H1 (cell line): Measurements from ENCODE around the gene RAB40C. TPM values are rescaled to one million over a fixed set of nuclear protein-coding genes. Genes with fewer than 3 reads are reported as not detected.

ENCODE experiments used
- KDM1A ChIP-seq: fragments of 200-600, 300-600 bp; sonication (generic); IDR thresholded peaks from 2 replicates; pipeline ENCODE4 v1.7.1; 2016; ENCODE audit warnings: mild to moderate bottlenecking, low read length, borderline replicate concordance
- KDM4A ChIP-seq: IDR thresholded peaks from one replicate; pipeline ENCODE4 v1.7.1; 2012; ENCODE audit warnings: low read depth, mild to moderate bottlenecking, moderate library complexity, low read length, inconsistent platforms; ENCODE audit not compliant: severe bottlenecking
- RBBP5 ChIP-seq: IDR thresholded peaks from 2 replicates; pipeline ENCODE4 v1.7.1; 2012; ENCODE audit warnings: low read depth, mild to moderate bottlenecking, inconsistent platforms, low read length, moderate library complexity, borderline replicate concordance
- SP2 ChIP-seq: IDR thresholded peaks from 2 replicates; pipeline ENCODE4 v1.6.1; 2012; ENCODE audit warnings: mild to moderate bottlenecking, low read length, inconsistent platforms
- SUZ12 ChIP-seq: fragments of 200-600 bp; sonication (generic); IDR thresholded peaks from 2 replicates; pipeline ENCODE4 v1.6.1; 2012; ENCODE audit warnings: mild to moderate bottlenecking, inconsistent platforms, low read length, moderate library complexity, mixed read lengths
- TBP ChIP-seq: IDR thresholded peaks from 2 replicates; pipeline ENCODE4 v1.6.1; 2011; ENCODE audit warnings: low read depth, low read length, improper control_type of control experiment
- TEAD4 ChIP-seq: IDR thresholded peaks from 2 replicates; pipeline ENCODE4 v1.6.1; 2012; ENCODE audit warnings: low read depth, low read length, inconsistent platforms, mixed read lengths
- YY1 ChIP-seq: IDR thresholded peaks from 2 replicates; pipeline ENCODE4 v1.6.1; 2011; ENCODE audit warnings: low read depth, mild to moderate bottlenecking, low read length
- polyA plus RNA-seq, 7 experiments: library from polyadenylated mRNA; depleted of rRNA in 3 of 7; stranded (reverse) in 5 of 7; unstranded in 2 of 7; fragments of >200 nt in 5 of 7; fragments of 200-250 nt in 2 of 7; gene quantifications; 1 replicate in 5 of 7; 2 replicates in 1 of 7; 4 replicates in 1 of 7; pipeline versions ENCODE4 v1.2.1 to v1.2.3, GENCODE V29; 2011 to 2013; ENCODE audit warnings: missing spikeins in 2 of 7, mixed read lengths in 2 of 7
- total RNA-seq: library from RNA; stranded (reverse); fragmentation: NEBNext Ultra II Directional; extraction: Animal tissue kit (Norgen Biotek cat#: 25700); gene quantifications from 2 replicates; pipeline ENCODE4 v1.2.1, GENCODE V29; 2021

RAB40C gene
- total and polyA plus RNA-seq, 2 of the 8 experiments (the other 6 are each of a cell fraction or from before 2014, with no cell fraction given): 13.9 to 15.6 TPM

DNA sequence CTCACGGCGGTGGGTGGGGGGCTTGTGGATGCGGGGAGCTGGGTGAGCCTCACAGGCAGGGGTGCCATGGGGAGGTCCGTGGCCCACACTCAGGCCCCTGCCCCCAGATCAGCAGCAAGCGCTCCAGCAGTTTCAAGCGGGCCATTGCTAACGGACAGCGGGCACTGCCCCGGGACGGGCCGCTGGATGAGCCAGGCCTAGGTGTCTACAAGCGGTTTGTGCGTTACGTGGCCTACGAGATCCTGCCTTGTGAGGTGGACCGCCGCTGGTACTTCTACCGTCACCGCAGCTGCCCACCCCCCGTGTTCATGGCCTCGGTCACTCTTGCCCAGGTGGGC, 86.7 kb downstream of the RAB40C start (continued):
- TF ChIP-seq YY1 (no peak), TBP (no peak), SP2 (no peak), TEAD4 (no peak), SUZ12 (no peak), RBBP5 (no peak), KDM4A (no peak), KDM1A (no peak)
